ENCODE data around the gene TBXA2R.
"Not testable (repeated sequence)": the region's sequence is repeated elsewhere in the genome, so short reads cannot be mapped to it uniquely, and the experiment has no call there.

Gene TBXA2R

DNA sequence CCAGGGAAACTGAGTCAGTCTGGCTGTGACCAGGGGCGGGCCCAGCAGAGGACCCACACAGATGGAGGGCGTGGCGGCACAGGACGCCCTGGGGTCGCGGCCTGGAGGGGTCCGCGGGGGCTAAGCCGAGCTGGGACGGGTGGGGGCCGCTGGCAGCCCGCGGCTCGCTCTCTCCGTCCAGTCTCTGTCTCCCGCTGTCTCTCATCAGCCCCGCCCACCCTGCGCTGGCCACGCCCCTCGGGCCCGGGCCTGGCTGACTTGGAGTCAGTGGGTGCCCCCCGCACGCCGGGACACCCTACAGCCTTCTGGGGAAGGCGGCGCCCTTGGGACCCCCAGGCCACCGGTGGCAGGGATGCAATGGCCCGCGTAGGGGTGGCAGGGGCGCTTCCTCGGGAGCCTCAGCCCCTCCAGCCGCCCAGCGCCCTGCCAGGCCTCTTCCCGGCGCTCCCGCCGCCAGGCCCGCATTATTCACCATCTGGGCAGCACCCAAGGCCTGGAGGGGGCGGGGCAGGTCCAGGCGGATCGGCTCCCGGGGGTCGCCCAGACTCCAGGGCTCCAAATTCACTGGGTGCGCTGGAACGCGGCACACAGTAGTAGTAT lies at the start of gene TBXA2R:
TBXA2R (minus strand) TSS at position 186 of the 600 bp plus-strand sequence. CDS start 6,241 bp downstream, outside the sequence.
- H3K4me3 ChIP-seq = peak within 1 kb of the TSS; percentile 8 to 41 (median 34)
- peak within 1 kb of the TSS in 18 of 21 experiments; percentile 36 to 84 (median 65) for H3K27ac ChIP-seq

DNA sequence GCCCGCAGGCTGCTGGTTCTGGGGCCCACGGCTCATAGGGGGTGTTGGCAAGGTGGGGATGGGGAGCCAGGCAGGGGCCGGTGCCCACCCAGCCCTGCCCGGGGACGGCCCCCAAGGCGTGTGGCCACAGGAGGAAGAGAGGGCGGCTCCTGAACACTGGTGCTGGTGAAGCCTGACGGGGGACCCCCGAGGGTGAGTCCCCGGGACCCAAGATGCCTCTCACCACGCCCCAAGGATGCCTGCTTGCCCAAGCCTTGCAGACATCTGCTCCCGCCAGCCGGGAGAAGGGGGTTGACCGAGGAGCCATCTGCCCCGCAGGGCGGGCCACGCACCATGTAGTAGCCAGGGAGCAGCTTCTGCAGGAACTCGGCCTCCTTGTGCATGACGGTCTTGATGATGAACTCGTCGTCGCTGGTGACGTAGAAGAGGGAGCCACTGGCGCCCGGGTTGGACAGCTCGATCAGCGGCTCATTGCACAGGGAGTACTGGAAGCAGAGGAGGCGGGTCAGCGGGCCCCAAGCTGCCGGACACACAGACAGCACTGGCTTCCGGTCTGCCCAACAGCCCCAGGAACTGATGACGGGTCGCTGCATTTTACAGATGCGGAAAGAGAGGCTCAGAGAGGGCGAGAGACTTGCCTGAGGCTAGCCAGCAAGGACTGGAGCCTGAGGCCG lies 49.5 kb upstream of the TBXA2R start:
- Histone ChIP-seq H3K4me3 (no peak overlapping the region), H3K27ac (peak overlapping the region in 11 of 21 experiments; percentile 18 to 82 (median 51))

DNA sequence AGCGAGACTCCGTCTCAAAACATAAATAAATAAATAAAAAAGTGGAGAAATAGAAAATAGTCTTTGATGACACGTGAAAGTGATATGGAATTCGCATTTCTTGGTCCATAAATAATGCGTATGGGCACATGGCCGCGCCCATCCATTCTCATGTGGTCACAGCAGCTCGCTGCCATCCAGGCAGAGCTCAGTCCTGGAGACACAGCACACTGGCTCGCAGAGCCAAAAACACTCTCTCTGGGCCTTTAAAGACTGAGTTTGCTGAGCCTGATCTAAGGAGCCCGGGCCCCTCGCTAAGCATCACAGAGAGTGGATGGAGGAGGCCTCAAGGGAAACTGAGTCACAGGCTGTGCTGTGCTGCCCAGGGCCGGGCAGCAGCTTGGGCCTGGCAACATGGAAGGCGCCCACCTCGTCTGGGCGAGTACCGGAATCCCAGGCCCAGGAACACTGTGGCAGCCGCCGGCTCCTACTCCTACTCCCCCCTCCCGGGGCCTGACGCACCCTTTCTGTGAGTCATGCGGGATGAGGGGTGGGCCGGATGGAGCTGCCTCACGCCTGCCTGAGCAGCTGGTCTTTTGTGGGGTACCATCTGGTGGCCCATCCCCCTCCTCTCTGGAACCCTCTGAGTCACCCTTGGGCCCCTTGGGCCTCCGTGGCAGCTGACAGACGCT lies 48.9 kb upstream of the TBXA2R start:
- no peak overlapping the region for H3K4me3 ChIP-seq

DNA sequence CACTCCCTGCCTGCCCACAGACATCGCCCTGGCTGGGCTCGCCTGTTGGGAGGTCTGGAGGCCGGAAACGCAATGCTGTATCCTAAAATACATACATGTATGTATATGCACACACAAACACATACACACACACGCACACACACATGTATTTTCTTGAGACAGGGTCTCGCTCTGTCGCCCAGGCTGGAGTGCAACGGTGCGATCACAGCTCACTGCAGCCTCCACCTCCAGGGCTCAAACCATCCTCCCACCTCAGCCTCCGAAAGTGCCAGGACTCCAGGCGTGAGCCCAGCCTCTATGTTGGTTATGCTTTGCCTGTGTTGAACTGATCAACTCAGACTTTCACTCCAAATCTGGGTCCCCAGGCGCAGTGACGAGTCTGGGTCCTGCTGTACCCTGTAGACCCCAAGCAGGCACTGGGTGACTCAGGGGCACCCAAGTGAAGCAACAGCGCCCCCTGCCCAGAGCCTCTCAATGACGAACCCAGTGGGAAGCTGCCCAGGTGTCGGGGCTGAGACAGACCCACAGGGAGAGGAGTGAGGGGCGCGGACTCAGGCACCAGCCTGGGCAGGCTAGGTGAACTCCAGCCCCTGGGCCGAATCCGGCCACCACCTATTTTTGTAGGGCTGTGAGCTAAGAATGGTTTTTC lies 47.3 kb upstream of the TBXA2R start:
- Histone ChIP-seq H3K27ac (no peak overlapping the region), H3K4me3 (no peak overlapping the region)

More for the DNA sequence above, 48.9 kb upstream of the TBXA2R start:
- peak overlapping the region in 14 of 21 experiments; percentile 15 to 82 (median 50) for H3K27ac ChIP-seq

DNA sequence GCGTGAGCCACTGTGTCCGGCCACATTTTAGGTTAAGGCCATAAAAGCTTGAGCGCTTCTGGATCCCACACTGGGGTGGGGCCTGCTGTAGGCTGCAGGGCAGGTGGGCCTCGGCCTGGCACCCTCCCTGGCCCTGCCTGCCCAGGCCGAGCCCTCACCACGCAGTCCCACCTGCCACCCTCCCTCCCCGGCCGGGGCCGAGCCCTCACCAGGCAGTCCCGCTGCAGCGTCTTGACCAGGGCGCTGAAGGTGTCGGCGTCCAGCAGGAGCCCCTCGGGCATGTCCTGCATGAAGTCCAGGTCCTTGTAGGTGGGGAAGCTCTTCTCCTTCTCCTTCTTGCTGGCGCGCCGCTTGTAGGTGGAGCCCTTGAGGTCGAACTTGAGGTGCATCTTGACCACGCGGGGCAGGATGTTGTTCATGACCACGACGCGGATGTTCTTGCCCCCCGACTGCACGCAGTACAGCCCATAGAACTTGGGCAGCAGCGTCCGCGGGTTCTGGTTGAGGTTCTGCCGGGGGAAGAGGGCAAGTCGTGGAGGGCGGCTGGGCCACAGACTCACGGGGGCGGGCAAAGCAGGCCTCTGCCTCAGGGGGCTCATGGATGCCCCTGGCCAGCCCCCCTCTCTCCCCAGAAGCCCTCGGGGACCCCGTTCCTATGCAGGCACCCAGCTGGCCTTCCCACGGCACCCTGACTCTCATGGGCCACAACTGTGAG lies 46.6 kb upstream of the TBXA2R start:
- no peak overlapping the region for H3K27ac ChIP-seq
- H3K4me3 ChIP-seq = no peak overlapping the region

DNA sequence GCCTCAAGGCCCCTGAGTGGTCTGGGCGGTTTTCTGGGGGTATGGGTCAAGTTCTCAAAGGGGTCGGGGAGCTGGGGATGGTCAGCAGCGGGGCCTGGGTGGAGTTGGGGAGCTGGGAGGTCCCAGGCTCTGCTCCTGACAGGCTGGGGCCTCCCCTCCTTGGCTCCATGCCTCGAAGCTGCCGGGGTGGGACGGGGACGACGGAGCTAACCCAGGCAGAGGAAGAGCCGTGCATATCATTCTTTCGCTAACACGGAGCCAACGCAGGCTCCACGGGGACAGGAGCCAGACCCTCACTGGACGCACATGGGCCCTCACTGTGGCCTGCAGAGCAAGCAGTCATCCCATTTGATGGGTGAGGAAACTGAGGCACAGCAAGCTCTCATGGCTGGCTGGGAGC lies 45.7 kb upstream of the TBXA2R start:
- Histone ChIP-seq H3K27ac (no peak overlapping the region), H3K4me3 (no peak overlapping the region)

DNA sequence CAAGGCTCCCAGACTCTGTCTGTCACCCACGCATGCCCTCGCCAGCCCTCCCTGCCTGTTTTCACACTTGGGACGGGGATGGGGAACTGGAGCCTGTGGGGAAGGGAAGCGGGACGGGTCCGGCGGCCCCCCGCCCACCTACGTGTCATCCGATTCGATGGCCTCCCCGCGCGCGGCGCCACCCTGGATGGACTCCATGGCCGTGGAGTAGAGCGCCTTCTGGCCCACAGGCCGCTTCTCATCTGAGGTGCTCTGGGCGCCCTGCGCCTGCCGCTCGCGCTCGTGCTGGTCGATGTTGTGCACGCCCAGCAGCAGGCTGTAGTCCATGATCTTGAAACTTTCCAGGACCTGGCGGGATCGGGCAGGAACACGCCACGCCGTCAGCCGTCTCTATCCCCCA lies 45.0 kb upstream of the TBXA2R start:
- Histone ChIP-seq H3K4me3 (no peak overlapping the region), H3K27ac (no peak overlapping the region)

DNA sequence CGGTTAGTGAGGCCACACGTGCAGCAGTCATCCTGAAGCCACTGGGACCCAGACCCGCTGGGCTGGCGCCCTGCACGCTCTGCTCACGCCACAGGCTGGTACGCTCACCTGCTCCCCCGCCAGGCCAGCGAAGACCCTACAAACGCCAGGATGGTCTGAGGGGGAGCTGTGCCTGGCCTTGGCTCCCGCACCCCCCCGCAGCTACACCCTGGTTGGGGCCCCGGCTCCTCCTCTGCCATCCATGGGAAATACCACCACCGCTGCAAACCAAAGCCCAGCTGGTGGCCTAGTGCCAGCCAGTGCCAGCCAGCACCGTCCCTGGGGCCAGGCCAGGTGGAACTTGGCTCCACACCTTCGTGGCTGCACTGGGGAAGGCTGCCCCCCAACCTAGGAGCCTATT lies 43.2 kb upstream of the TBXA2R start:
- H3K27ac ChIP-seq = no peak overlapping the region
- H3K4me3 ChIP-seq = no peak overlapping the region

DNA sequence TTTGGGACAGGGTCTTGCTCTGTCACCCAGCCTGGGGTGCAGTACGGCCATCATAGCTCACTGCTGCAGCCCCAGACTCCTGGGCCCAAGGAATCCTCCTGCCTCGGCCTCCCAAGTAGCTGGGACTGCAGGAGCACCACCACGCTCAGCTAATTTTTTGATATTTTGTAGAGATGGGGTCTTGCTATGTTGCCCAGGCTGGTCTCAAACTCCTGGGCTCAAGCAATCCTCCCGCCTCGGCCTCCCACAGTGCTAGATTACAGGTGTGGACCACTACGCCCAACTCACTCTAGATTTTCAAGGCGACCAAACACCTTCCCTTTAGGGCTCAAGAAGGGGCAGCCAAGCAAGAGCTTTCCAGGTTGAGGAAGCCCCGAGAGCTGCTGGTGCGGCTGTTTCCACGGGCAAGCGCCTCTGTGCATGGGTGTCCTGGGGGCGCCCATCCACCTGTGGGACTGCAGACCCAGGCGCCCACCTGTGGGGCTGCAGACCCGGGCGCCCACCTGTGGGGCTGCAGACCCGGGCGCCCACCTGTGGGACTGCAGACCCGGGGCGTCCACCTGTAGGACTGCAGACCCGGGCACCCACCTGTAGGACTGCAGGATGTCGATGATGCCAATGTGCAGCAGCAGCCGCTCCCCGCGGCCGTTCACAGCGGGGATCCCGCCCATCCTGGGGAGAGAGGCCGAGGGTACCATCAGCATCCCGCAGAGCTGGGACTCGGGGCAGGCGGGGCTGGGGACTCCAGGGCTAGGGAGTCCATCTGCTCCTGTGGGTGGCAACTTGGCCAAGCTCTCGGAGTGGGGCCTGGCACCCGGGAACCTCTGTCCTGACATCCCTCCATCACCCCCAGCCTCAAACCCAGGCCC lies 41.6 kb upstream of the TBXA2R start:
- H3K27ac ChIP-seq = no peak overlapping the region

DNA sequence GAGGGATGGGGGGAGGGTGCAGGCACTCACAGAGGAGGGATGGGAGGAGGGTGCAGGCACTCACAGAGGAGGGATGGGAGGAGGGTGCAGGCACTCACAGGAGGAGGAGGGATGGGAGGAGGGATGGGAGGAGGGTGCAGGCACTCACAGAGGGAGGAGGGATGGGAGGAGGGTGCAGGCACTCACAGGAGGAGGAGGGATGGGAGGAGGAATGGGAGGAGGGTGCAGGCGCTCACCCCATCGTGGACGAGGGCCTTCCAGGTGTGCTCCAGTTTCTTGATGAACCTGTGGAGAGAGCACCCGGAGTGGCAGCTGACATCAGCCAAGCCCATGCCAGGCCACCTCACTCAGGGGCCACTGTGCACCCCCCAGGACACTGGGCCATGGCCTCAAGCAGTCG lies 40.4 kb upstream of the TBXA2R start:
- not testable (repeated sequence) for H3K4me3 ChIP-seq, H3K27ac ChIP-seq

More for the DNA sequence above, 41.6 kb upstream of the TBXA2R start:
- no peak overlapping the region for H3K4me3 ChIP-seq

DNA sequence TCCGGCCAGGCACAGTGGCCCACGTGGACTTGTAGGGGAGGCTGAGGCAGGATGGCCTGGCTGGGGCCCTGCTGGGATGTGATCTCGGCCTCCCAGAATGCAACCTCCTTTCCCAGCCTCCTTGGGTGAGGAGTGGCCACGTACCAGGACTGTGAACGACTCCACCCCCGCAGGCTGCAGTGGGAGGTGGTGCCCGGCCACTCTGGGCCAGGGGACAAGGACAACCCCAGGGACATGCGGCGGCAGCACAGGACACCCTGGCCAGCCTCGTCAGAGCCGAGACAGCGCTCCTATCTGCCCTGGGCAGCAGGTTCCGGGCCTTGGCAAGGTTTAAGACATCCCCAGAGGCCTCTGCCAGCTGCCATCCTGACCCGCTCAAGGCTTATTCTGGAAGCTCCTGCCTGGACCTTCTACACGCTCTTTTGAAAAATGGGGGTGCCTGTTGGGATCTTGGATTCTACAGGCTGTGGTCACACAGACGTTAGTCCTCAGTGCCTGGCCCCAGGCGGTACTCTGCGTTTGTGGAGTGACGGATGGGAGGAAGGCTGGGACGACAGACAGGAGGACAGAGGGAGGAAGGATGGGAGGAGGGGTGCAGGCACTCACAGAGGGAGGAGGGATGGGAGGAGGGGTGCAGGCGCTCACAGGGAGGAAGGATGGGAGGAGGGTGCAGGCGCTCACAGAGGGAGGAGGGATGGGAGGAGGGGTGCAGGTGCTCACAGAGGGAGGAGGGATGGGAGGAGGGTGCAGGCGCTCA lies 39.8 kb upstream of the TBXA2R start:
- H3K27ac ChIP-seq = no peak overlapping the region
- H3K4me3 ChIP-seq = no peak overlapping the region

DNA sequence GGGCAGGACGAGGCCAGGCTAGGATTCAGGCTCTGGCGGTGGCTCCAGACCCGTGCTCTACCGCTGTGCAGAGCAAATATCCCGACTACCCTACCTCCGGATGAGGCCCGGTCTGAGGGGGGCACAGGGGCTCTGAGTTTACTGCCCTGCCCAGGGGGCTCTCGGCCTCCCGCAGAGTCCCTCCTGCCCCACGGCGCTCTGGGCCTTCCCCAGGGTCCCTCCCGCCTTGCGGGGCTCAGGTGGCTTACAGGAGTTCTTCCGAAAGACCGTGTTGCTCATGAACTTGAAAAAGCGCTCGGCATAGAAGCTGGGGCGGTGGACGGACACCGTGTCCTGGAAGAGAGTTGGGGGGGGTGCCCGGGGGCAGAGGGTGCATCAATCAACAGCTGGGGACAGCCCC lies 39.1 kb upstream of the TBXA2R start:
- no peak overlapping the region for H3K4me3 ChIP-seq
- H3K27ac ChIP-seq = no peak overlapping the region

DNA sequence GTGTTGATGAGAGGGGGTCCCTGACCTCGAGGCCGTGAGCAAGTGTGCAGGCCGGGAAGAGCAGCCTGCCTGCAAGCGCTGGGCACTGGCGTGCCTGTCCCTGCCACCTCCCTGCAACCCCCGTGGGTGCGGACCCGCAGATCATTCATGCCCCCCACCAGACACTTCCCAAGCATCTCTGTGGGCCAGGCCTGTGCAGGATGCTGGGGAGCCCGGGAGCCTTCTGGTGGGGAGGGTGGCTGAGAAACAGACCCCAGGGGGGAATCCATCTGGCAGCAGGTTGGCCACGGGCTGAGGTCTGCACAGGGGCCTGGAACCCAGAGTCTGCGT lies 38.4 kb upstream of the TBXA2R start:
- no peak overlapping the region for H3K27ac ChIP-seq
- H3K4me3 ChIP-seq = no peak overlapping the region

DNA sequence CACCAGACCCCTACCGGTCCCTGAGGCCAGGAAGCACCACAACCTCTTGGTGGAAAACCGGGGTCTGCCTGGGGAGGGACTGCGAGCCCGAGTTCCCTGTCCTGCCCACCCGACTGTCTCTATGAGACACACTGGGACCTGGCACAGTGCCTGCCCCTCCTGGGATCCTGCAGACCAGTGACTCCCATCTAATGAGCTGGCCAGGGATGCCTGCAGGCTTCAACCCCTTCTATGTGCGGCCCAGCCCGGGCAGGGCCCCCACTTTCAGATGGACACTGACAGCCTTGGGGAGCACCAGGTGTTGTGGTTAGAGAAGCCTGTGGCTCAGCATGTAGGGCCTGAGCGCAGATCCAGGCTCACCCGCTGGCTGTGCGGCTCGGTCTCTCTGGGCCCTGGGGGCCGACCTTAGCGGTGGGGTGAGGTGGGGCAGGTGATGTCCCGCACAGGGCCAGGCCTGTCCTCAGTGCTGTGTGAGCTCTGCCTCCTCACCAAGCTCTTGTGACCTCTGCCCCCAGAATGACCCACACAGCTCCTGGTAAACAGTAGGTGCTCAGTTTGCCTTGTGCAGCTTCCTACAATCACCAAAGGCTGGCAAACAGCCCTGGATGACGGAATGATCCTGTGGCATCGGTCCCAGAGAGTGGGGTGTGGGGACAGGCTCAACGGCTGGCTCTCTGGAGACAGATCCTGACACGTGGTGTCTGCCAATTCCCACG lies 37.8 kb upstream of the TBXA2R start:
- Histone ChIP-seq H3K27ac (no peak overlapping the region), H3K4me3 (no peak overlapping the region)

DNA sequence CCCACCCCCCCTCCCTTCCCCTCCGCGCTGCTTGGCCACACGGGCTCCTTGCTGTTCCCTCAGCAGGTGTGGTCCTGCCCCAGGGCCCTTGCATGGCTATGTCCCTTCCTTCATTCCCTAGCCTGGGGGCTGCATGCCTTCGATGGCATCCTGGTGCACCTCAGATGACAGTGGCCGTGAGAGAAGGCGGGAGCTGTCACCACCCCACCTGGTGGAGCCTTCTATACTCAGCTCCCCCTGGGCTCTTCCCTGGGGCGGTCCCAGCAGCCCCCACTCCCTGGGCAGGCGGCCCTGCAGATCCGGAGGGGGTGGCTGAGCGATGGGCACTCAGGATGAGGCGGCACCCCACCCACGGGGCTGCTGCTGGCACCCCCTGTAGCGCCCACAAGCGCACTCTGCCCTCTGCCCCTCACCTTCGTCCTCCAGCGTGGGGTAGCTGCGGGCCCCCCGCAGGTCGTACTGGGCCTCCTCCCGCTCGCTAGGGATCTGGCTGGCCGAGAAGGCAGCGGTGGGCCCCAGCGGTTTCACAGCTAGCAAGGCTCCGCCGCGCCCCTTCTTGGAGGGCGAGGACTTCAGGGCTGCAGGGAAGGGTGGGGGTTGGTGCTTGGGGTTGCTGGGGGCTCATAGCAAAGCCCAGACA lies 37.1 kb upstream of the TBXA2R start:
- no peak overlapping the region for H3K27ac ChIP-seq

DNA sequence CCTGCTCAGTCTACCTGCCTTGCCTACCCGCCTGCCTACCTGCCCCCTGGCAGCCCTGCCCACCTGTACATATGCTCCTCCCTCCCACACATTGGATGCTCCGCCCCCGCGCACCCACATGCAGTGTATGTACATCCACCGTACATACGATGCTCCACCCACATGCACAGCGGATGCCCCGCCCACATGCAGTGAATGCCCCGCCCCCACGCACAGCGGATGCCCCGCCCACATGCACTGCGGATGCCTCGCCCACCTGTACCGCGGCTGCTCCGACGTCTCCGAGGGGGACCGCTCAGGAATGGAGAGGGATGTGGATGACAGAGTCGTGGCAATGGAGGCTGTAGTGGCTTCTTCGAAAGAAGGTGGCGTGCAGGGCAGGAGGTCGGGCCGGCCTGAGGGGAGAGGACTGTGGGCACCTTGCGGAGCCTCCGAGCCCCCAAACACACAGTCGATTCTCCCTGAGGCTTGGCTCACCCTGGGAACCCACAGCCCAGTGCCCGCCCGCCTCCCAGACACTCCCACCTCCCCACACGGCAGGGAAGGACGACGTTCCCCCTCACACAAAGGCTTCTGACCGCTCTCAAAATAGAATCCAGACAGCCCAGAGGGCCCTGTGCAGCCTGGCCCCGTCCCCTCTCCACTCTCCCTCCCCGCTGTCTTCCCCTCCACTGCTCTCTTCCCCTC lies 36.5 kb upstream of the TBXA2R start:
- Histone ChIP-seq H3K4me3 (no peak overlapping the region), H3K27ac (no peak overlapping the region)

More for the DNA sequence above, 37.1 kb upstream of the TBXA2R start:
- no peak overlapping the region for H3K4me3 ChIP-seq

DNA sequence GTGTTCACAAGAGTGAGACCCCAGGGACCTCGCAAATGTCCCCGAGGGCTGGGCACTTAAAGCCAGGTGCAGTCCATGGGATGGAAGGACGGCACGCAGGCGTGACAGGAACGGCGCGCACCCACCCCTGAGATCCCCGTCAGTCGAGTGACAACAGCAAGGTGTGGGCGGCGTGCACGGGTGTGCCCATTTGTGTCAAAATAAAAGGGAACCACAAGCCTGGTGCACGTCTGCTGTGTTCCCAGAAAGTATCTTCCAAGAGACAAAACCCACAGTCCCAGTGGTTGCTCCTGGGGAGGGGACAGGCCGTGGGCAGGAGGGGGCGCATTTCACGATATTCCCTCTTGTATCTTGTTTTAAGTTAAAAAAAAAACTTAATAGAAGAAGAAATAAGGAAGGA lies 35.6 kb upstream of the TBXA2R start:
- Histone ChIP-seq H3K4me3 (no peak overlapping the region), H3K27ac (no peak overlapping the region)

Measured in skin epidermis (tissue), 12 donors.